Activated CD8-positive, alpha-beta T cell treated with anti-CD3 and anti-CD28 coated beads, Interleukin-2, amount 10 ng/mL, durations not matched to agents 7 days and 5 days (primary cell): ENCODE measurements around the gene CENPW. TPM values are rescaled to one million over a fixed set of nuclear protein-coding genes. Genes with fewer than 3 reads are reported as not detected.

Experiments
- ATAC-seq: fragments of 150-1000 bp; cut with Tn5 transposase; one replicate; pipeline ENCODE4 v1.10.0; 2021; ENCODE audit warnings: moderate library complexity
- CTCF ChIA-PET: fragments of 350-600 bp; sonication (Branson Sonifier 250); formaldehyde crosslinking; loops from one replicate; lab custom pipeline; 2021; ENCODE audit warnings: antibody characterized with exemption; lab: Charles Lee
- POLR2A ChIA-PET: fragments of 350-600 bp; sonication (Branson Sonifier 250); formaldehyde crosslinking; loops from one replicate; lab custom pipeline; 2021; ENCODE audit warnings: antibody characterized with exemption; lab: Charles Lee
- DNase-seq: peaks from one replicate; pipeline ENCODE4 v3.0.0-alpha.2; 2020
- H3K27ac Mint-ChIP-seq: one replicate; pipeline ENCODE4 v1.8.0; 2021; ENCODE audit warnings: mild to moderate bottlenecking, mixed read lengths
- H3K27me3 Mint-ChIP-seq: one replicate; pipeline ENCODE4 v1.8.0; 2021; ENCODE audit warnings: low read depth, mixed read lengths
- H3K36me3 Mint-ChIP-seq: one replicate; pipeline ENCODE4 v1.8.0; 2021; ENCODE audit warnings: low read depth, mixed read lengths
- H3K4me1 Mint-ChIP-seq: one replicate; pipeline ENCODE4 v1.8.0; 2021; ENCODE audit warnings: low read depth, mixed read lengths
- H3K4me3 Mint-ChIP-seq: one replicate; pipeline ENCODE4 v1.8.0; 2021; ENCODE audit warnings: mild to moderate bottlenecking, mixed read lengths
- H3K9me3 Mint-ChIP-seq: one replicate; pipeline ENCODE4 v1.8.0; 2022; ENCODE audit warnings: mixed read lengths; ENCODE audit not compliant: insufficient read depth
- total RNA-seq, 2 experiments: library from RNA; stranded (reverse); gene quantifications; one replicate each; pipeline ENCODE4 v1.2.3, GENCODE V29; 2021

Gene CENPW
- total RNA-seq, 2 experiments from 2014 or later, result 74.5 to 75.4 TPM

DNA sequence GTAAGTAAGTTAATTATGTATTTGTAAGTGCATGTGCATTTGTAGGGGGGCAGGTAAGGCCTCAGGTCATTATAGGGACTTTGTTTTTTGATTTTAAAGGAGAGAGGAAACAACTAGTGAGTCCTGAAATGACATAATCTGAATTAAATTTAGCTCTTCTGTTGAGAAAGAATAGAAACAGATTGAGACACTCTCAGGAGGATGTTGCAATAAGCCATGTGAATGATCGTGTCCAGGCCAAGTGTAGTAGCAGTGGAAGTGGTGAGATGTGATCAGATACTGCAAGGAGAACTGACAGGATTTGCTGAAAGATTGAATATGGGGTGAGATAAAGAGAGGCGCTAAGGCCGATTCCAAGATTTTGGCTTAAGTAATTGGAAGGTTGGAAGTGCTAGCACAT lies 2.6 kb upstream of the CENPW start:
- Mint-ChIP-seq H3K27ac (no peak overlapping the region), H3K4me1 (peaks cover 16% of the 10 kb centered on the region), H3K9me3 (no peaks in the 10 kb centered on the region), H3K4me3 (no peak overlapping the region), H3K36me3 (no peaks in the 10 kb centered on the region), H3K27me3 (peaks cover under 1% of the 10 kb centered on the region)
- ATAC-seq (no peak), DNase-seq (no peak)
- ChIA-PET CTCF (interaction anchor here (1.9 kb wide), 1 partner anchor 342 kb away, joined by 5 read pairs; no protein-coding TSS in a partner anchor), POLR2A (no interaction called here)

DNA sequence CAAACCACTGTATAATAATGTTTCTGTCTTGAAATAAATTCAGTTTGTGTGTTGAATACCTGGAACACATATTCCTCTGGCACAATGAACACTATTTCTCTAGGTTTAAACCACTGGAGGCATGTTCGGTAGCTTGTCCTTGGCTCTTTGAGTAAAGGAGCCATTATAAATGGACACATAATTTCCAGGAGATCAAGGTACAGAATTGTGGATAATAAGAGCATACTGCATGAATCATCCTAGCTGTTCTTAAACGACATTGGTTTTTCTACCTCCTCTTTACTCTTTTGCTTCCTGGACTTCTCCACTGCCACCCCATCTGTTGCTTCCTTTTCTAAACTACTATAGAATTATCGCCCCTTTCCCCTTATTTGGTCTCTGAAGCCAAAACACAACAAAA lies 1.2 kb downstream of the CENPW start:
- H3K36me3 Mint-ChIP-seq, result peaks cover 2% of the 10 kb centered on the region
- DNase-seq (no peak), ATAC-seq (no peak)
- no peak overlapping the region for H3K4me3 Mint-ChIP-seq
- peaks cover 28% of the 10 kb centered on the region for H3K4me1 Mint-ChIP-seq
- H3K27ac Mint-ChIP-seq, result no peak overlapping the region
- no peaks in the 10 kb centered on the region for H3K27me3 Mint-ChIP-seq
- no peaks in the 10 kb centered on the region for H3K9me3 Mint-ChIP-seq
- POLR2A ChIA-PET, result interaction anchor here (0.8 to 0.9 kb wide), 2 partner anchors 11 to 355 kb away, joined by 3 read pairs; partner anchors contain the start of gene TRMT11
- CTCF ChIA-PET, result interaction anchor here (0.9 to 2.8 kb wide), 3 partner anchors 9 to 346 kb away, joined by 3 to 14 read pairs (median 5); no protein-coding TSS in a partner anchor

DNA sequence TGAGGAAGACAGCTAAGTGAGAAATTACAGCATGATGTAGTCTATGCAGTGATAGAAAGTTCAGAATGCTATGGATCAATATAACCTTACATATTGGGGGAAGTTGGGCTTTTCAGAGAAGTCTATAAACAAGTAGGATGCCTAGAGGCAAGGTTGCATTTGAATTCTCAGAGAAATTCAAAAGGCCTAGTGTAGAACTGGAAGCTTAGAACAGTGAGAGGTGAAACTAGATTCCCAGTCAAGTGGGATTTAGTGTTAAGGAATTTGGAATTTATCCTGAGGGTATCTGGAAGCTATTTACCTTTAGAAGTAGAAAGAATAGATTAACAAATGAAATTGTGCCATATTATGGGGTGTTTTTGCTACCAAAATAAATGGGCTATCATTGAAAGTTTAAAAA lies 4.3 kb downstream of the CENPW start:
- Mint-ChIP-seq H3K9me3 (no peaks in the 10 kb centered on the region), H3K36me3 (peaks cover 7% of the 10 kb centered on the region), H3K27ac (no peak overlapping the region), H3K27me3 (no peaks in the 10 kb centered on the region), H3K4me3 (no peak overlapping the region), H3K4me1 (peaks cover 28% of the 10 kb centered on the region)
- ChIA-PET POLR2A (no interaction called here), CTCF (no interaction called here)
- DNase-seq (no peak), ATAC-seq (no peak)

DNA sequence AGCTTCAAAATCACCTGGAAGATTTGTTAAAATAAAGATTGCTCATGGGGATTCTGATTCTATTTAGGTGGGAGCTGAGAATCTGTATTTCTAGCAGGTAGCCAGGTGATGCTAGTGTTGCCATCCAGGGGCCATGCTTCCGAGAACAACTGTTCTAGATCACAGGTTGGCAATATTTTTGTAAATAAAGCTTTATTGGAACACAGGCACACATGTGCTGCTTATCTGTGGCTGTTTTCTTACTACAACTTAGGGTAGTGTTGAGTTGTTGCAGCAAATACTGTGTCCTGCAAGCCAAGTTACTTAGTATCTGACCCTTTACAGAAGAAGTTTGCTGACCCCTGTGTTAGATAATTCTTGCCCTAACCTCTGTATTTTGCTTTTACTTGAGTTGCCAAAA lies 12.0 kb downstream of the CENPW start:
- peaks cover 6% of the 10 kb centered on the region for H3K4me1 Mint-ChIP-seq
- no peak overlapping the region for H3K4me3 Mint-ChIP-seq
- no peak overlapping the region for H3K27ac Mint-ChIP-seq
- ChIA-PET POLR2A (interaction anchor here (1.4 kb wide), 1 partner anchor 11 kb away, joined by 3 read pairs; no protein-coding TSS in a partner anchor), CTCF (interaction anchor here (1.2 kb wide), 1 partner anchor 9 kb away, joined by 3 read pairs; no protein-coding TSS in a partner anchor)
- peaks cover 13% of the 10 kb centered on the region for H3K36me3 Mint-ChIP-seq
- H3K9me3 Mint-ChIP-seq, result no peaks in the 10 kb centered on the region
- ATAC-seq (no peak), DNase-seq (no peak)
- H3K27me3 Mint-ChIP-seq, result no peaks in the 10 kb centered on the region

DNA sequence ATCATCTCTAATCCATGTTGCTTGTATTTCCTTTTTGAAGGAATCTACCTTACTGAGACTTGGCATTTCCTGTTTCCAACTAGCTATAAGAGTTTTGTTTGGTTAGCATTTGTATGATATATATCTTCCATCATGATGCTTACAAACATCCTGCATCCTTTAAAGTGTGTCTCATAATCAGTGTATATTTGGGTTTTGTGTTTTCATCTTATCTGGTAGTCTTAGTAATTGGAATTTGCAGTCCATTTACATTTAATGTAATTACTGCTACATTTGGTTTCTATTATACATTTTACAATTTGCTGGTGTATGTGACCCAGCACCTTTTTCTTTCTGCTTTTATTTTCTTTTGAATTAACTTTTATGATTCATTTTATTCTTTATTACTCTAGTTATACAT lies 12.6 kb downstream of the CENPW start:
- Mint-ChIP-seq H3K9me3 (no peaks in the 10 kb centered on the region), H3K4me1 (peaks cover 6% of the 10 kb centered on the region), H3K36me3 (peaks cover 15% of the 10 kb centered on the region), H3K27ac (no peak overlapping the region), H3K27me3 (no peaks in the 10 kb centered on the region), H3K4me3 (no peak overlapping the region)
- ChIA-PET CTCF (interaction anchor here (1.2 kb wide), 1 partner anchor 8 kb away, joined by 3 read pairs; no protein-coding TSS in a partner anchor), POLR2A (interaction anchor here (1.4 kb wide), 1 partner anchor 12 kb away, joined by 3 read pairs; no protein-coding TSS in a partner anchor)
- ATAC-seq (no peak), DNase-seq (no peak)

DNA sequence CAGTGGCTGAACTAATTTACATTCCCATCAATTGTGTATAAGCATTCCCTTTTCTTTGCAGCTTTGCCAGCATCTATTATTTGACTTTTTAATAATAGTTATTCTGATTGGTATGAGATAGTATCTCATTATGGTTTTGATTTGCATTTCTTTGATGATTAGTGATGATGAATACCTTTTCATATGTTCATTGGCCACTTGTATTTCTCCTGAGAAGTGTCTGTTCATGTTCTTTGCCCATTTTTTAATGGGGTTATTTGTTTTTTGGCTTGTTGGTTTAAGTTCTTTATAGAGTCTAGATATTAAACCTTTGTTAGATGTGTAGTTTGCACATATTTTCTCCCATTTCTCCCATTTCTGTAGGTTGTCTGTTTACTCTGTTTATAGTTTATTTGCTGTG lies 16.6 kb downstream of the CENPW start:
- peaks cover 5% of the 10 kb centered on the region for H3K9me3 Mint-ChIP-seq
- ATAC-seq (no peak), DNase-seq (no peak)
- no peak overlapping the region for H3K27ac Mint-ChIP-seq
- H3K36me3 Mint-ChIP-seq, result peaks cover 28% of the 10 kb centered on the region
- ChIA-PET POLR2A (no interaction called here), CTCF (no interaction called here)
- H3K27me3 Mint-ChIP-seq, result no peaks in the 10 kb centered on the region
- H3K4me1 Mint-ChIP-seq, result peaks cover 6% of the 10 kb centered on the region
- H3K4me3 Mint-ChIP-seq, result no peak overlapping the region

DNA sequence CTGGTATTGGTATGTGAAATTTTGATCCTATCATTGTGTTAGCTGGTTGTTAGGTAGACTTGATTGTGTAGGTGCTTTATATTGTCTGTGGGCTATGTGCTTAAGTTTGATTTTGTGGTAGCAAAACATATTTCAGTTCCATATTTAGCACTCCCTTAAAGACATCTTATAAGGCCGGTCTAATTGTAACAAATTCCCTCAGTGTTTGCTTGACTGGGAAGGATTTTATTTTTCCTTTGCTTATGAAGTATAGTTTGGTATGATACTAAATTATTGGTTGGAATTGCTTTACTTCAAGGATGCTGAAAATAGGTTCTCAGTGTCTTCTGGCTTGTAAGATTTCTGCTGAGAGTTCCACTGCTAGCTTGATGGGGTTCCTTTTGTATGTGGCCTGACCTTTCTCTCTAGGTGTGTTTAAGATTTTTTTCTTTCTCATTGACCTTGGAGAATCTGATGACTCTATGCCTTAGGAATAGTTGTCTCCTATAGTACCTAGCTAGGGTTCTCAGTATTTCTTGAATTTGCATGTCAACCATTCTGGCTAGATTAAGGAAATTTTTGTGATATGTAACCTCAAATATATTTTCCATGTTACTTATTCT lies 20.1 kb downstream of the CENPW start:
- H3K36me3 Mint-ChIP-seq, result peaks cover 28% of the 10 kb centered on the region
- no peaks in the 10 kb centered on the region for H3K4me1 Mint-ChIP-seq
- ChIA-PET CTCF (interaction anchor here (0.9 to 1.7 kb wide), 6 partner anchors 8 to 358 kb away, joined by 3 to 14 read pairs (median 4); no protein-coding TSS in a partner anchor), POLR2A (no interaction called here)
- H3K9me3 Mint-ChIP-seq, result peaks cover 5% of the 10 kb centered on the region
- H3K27ac Mint-ChIP-seq, result no peak overlapping the region
- ATAC-seq (no peak), DNase-seq (no peak)
- H3K27me3 Mint-ChIP-seq, result no peaks in the 10 kb centered on the region
- no peak overlapping the region for H3K4me3 Mint-ChIP-seq

DNA sequence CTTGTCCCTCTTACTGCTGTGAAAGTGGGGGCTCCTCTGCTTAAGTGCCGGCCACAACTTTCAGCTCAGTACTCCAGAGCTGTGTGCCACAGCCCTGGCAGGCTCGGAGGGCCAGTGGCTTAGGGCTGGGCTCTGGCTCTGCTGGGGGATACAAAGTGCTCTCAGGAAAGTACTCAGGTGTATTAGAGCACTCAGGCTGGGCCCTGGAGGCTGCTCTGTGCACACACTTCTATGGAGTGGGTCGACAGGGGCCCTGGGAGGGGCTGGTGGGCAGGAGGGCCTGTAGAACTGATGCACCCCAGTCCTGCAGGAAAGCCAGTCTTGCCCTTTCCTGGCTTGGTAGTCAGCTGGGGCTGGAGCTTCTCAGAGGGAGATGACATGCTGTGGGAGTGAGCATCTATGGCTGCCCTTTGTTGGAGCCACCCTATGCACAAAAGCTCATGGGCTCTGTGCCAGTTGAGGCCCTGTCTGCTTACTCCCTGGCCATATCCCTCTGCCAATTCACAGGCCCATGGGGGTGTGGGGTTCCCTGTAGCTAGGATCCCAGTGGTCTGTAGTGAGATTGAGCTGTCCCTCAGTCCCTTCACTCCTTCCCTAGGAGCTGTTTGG lies 22.0 kb downstream of the CENPW start:
- Mint-ChIP-seq H3K4me3 (no peak overlapping the region), H3K4me1 (no peaks in the 10 kb centered on the region), H3K27me3 (no peaks in the 10 kb centered on the region), H3K9me3 (peaks cover 5% of the 10 kb centered on the region), H3K27ac (no peak overlapping the region), H3K36me3 (peaks cover 23% of the 10 kb centered on the region)
- CTCF ChIA-PET, result interaction anchor here (1.2 to 1.7 kb wide), 3 partner anchors 17 to 306 kb away, joined by 5 to 14 read pairs (median 7); no protein-coding TSS in a partner anchor
- POLR2A ChIA-PET, result interaction anchor here (0.7 kb wide), 1 partner anchor 1135 kb away, joined by 3 read pairs; no protein-coding TSS in a partner anchor
- ATAC-seq, result no peak
- no peak for DNase-seq

DNA sequence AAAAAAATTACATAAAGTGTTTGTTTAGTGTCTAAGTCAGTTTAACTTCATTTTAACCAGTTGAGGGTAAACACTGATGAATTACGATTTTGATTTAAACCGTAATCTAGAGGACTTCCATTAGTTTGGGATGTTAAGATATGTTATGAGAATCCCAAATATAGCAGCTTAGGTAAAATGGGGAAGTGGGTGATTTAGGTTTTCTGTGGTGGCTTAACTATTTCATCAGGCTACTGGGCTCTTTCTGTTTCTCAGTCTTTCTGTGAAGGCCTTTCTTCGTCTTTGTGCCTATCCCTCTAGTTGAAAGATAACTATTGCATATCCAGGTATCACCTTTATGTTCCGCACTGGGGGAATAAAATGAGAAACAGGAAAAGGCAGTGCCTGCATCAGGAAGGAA lies 27.9 kb downstream of the CENPW start:
- Mint-ChIP-seq H3K4me1 (no peaks in the 10 kb centered on the region), H3K36me3 (no peaks in the 10 kb centered on the region), H3K9me3 (no peaks in the 10 kb centered on the region), H3K27ac (no peak overlapping the region), H3K4me3 (no peak overlapping the region), H3K27me3 (no peaks in the 10 kb centered on the region)
- no peak for DNase-seq
- no peak for ATAC-seq
- CTCF ChIA-PET, result no interaction called here
- POLR2A ChIA-PET, result no interaction called here

DNA sequence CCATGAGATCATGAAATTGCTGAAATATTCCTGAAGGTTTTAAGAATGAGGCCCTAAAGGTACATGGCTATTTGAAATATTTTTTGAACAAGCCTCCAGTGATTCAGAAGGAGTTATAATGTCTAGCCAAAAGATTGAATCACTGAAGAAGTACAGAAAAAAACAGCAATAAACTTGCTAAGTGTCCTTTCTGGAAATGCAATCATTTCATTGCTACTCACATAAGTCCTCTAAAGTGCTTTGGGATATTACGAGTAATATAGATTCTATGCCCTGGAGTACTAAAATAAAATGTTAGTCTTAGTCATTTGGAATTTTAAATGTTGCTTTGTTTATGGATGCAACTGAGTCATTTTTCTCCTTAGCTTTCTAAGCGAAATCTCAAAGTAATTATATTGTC lies 32.7 kb downstream of the CENPW start:
- H3K27me3 Mint-ChIP-seq, result no peaks in the 10 kb centered on the region
- DNase-seq, result no peak
- H3K9me3 Mint-ChIP-seq, result no peaks in the 10 kb centered on the region
- H3K4me3 Mint-ChIP-seq, result no peak overlapping the region
- H3K36me3 Mint-ChIP-seq, result no peaks in the 10 kb centered on the region
- no peaks in the 10 kb centered on the region for H3K4me1 Mint-ChIP-seq
- POLR2A ChIA-PET, result no interaction called here
- CTCF ChIA-PET, result no interaction called here
- no peak overlapping the region for H3K27ac Mint-ChIP-seq
- ATAC-seq, result no peak

DNA sequence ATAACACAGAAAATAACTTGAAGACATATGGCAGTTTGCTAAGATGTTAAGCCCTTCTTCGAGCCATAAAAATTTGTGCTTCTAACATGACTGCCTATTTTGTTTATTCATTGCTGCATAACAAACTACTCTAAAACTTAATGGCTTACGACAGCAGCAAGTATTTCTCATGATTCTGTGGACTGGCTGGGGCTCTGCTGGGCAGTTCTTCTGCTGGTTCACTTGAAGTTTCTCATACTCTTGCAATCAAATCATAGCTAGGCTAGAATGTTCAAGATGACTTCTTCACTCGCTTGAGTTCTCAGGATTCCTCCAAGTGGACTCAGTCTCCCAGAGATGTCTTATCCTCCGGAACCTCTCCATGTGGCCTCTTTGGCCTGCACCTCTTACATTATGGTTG lies 33.4 kb downstream of the CENPW start:
- no peaks in the 10 kb centered on the region for H3K9me3 Mint-ChIP-seq
- ATAC-seq (no peak), DNase-seq (no peak)
- H3K4me3 Mint-ChIP-seq, result no peak overlapping the region
- POLR2A ChIA-PET, result no interaction called here
- CTCF ChIA-PET, result no interaction called here
- H3K4me1 Mint-ChIP-seq, result no peaks in the 10 kb centered on the region
- H3K27me3 Mint-ChIP-seq, result no peaks in the 10 kb centered on the region
- no peaks in the 10 kb centered on the region for H3K36me3 Mint-ChIP-seq
- no peak overlapping the region for H3K27ac Mint-ChIP-seq

DNA sequence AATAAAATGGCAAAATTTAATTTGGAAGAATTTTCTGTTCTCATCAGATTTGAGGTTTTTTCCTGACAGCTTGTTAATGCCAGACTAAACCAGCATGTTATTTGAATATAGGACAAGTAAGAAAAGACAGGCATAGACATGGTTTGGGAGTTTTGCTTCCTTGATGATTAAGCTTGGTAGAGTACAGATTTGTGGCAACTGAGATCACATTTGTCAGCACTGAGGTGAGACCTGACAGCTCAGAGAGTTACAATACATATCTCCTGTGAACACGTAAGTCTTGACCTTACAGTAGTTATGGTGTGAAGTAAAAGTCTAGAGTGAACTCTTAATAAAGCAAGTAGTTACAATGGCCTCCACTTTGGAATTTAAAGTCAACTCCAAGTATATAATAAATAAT lies 34.5 kb downstream of the CENPW start:
- Mint-ChIP-seq H3K27ac (no peak overlapping the region), H3K27me3 (no peaks in the 10 kb centered on the region), H3K4me1 (no peaks in the 10 kb centered on the region), H3K4me3 (no peak overlapping the region), H3K9me3 (no peaks in the 10 kb centered on the region), H3K36me3 (no peaks in the 10 kb centered on the region)
- POLR2A ChIA-PET, result no interaction called here
- ATAC-seq (no peak), DNase-seq (no peak)
- CTCF ChIA-PET, result no interaction called here
